Measurements from ENCODE around the gene OR5B3. TPM values are rescaled to one million over a fixed set of nuclear protein-coding genes. Genes with fewer than 3 reads are reported as not detected.

OR5B3 gene
- total RNA-seq (ENCODE audit: low replicate concordance) = not detected in 2 replicates

DNA sequence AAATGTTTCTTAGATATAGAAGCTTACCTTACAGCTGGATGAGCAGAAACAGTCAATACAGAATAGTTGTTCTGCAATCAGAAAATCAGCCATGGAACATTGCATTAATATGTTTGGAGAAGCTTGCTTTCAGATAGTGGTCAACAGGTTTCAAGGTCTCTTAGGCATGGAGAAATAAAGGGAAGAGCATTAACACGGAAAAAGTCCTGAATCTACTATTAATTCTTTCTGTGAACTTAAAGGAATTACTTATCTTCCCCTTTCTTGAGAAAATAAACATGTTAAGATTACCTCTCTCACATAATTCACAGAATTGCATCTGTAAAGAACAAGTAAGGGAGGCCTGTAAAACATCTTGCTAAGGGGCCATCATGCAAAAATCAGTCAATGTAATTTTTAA, at the start of gene OR5B3:
Gene OR5B3, minus strand, starts transcription at position 101 of the 400 bp plus-strand sequence. CDS start 3,465 bp downstream, outside the sequence.
- no peaks in the 10 kb centered on the region for H3K27me3 ChIP-seq
- no peak within 1 kb of the TSS for H3K27ac Mint-ChIP-seq
- no peaks in the 10 kb centered on the region for H3K36me3 Mint-ChIP-seq
- H3F3A ChIP-seq (ENCODE audit: low read depth) = no peaks in the 10 kb centered on the region
- TF ChIP-seq EZH2phosphoT487 (IDR thresholded peaks at IDR 0.05) = no peak
- TF ChIP-seq, protein P1, sequence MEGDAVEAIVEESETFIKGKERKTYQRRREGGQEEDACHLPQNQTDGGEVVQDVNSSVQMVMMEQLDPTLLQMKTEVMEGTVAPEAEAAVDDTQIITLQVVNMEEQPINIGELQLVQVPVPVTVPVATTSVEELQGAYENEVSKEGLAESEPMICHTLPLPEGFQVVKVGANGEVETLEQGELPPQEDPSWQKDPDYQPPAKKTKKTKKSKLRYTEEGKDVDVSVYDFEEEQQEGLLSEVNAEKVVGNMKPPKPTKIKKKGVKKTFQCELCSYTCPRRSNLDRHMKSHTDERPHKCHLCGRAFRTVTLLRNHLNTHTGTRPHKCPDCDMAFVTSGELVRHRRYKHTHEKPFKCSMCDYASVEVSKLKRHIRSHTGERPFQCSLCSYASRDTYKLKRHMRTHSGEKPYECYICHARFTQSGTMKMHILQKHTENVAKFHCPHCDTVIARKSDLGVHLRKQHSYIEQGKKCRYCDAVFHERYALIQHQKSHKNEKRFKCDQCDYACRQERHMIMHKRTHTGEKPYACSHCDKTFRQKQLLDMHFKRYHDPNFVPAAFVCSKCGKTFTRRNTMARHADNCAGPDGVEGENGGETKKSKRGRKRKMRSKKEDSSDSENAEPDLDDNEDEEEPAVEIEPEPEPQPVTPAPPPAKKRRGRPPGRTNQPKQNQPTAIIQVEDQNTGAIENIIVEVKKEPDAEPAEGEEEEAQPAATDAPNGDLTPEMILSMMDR (IDR thresholded peaks at IDR 0.05) = no peak
- no peak for TF ChIP-seq EZH2 (IDR thresholded peaks at IDR 0.05)
- H4K20me1 ChIP-seq (ENCODE audit: low read depth) = no peaks in the 10 kb centered on the region
- H3K79me2 ChIP-seq (ENCODE audit: low read depth) = no peaks in the 10 kb centered on the region
- H3K4me2 ChIP-seq = no peak within 1 kb of the TSS
- peaks cover 16% of the 10 kb centered on the region for H3K9me3 Mint-ChIP-seq
- H3K27ac ChIP-seq = no peak within 1 kb of the TSS
- no peak within 1 kb of the TSS for H3K4me3 Mint-ChIP-seq
- no peak within 1 kb of the TSS for H3K9ac ChIP-seq
- H3K9me3 ChIP-seq (ENCODE audit: low read depth) = peaks cover 2% of the 10 kb centered on the region
- H3K4me3 ChIP-seq = no peak within 1 kb of the TSS
- H3K4me1 ChIP-seq = no peaks in the 10 kb centered on the region
- H3K36me3 ChIP-seq = no peaks in the 10 kb centered on the region
- H2AFZ ChIP-seq (replicated peaks) = no peak within 1 kb of the TSS
- no peaks in the 10 kb centered on the region for H3K4me1 Mint-ChIP-seq
- DNase-seq (ENCODE audit: low spot score) = no peak
- peaks cover 7% of the 10 kb centered on the region for H3K27me3 Mint-ChIP-seq (ENCODE audit: insufficient read depth, low read depth)

GRCh38 chr11:58451585-58451984, 44.9 kb upstream of the OR5B3 start:
- Histone ChIP-seq H3K36me3 (no peaks in the 10 kb centered on the region), H4K20me1 (ENCODE audit: low read depth) (no peaks in the 10 kb centered on the region), H3K9ac (no peak overlapping the region), H3K79me2 (ENCODE audit: low read depth) (no peaks in the 10 kb centered on the region), H3K4me2 (no peak overlapping the region), H2AFZ (replicated peaks) (no peak overlapping the region), H3K4me3 (no peak overlapping the region), H3K27ac (no peak overlapping the region), H3K27me3 (no peaks in the 10 kb centered on the region), H3K4me1 (no peaks in the 10 kb centered on the region), H3F3A (ENCODE audit: low read depth) (no peaks in the 10 kb centered on the region), H3K9me3 (ENCODE audit: low read depth) (peaks cover 4% of the 10 kb centered on the region)
- Mint-ChIP-seq H3K27ac (no peak overlapping the region), H3K4me3 (no peak overlapping the region), H3K9me3 (no peaks in the 10 kb centered on the region), H3K36me3 (no peaks in the 10 kb centered on the region), H3K4me1 (no peaks in the 10 kb centered on the region), H3K27me3 (ENCODE audit: insufficient read depth, low read depth) (no peaks in the 10 kb centered on the region)
- DNase-seq (ENCODE audit: low spot score) = no peak
- no peak for TF ChIP-seq EZH2 (IDR thresholded peaks at IDR 0.05)
- TF ChIP-seq, protein P1 (IDR thresholded peaks at IDR 0.05) = no peak
- TF ChIP-seq EZH2phosphoT487 (IDR thresholded peaks at IDR 0.05) = no peak

DNA sequence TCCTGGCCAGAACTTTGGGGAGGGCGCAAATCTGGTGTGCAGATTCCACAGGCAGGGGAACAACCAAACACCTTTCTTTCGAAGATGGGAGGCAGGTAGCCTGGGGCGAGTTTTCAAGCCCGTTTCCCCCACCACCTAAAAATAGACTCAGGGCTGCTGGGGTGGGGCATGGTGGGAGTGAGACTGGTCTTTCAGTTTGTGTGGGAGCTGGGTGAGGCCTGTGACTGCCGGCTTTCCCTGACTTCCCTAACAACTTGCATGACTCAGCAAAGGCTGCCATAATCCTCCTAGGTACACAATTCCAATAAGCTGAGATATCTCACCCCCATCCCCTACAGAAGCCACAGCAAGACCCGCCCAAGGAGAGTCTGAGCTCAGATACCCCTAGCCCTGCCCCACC, 39.6 kb upstream of the OR5B3 start:
- Histone ChIP-seq H3K27ac (no peak overlapping the region), H4K20me1 (ENCODE audit: low read depth) (no peaks in the 10 kb centered on the region), H2AFZ (replicated peaks) (no peak overlapping the region), H3K4me2 (no peak overlapping the region), H3K4me3 (no peak overlapping the region), H3K27me3 (no peaks in the 10 kb centered on the region), H3K79me2 (ENCODE audit: low read depth) (no peaks in the 10 kb centered on the region), H3K4me1 (no peaks in the 10 kb centered on the region), H3K36me3 (no peaks in the 10 kb centered on the region), H3K9me3 (ENCODE audit: low read depth) (peaks cover 4% of the 10 kb centered on the region), H3K9ac (no peak overlapping the region), H3F3A (ENCODE audit: low read depth) (no peaks in the 10 kb centered on the region)
- H3K4me3 Mint-ChIP-seq = no peak overlapping the region
- TF ChIP-seq EZH2phosphoT487 (IDR thresholded peaks at IDR 0.05) (no peak), EZH2 (IDR thresholded peaks at IDR 0.05) (no peak)
- TF ChIP-seq, protein P1 (IDR thresholded peaks at IDR 0.05) = no peak
- no peaks in the 10 kb centered on the region for H3K4me1 Mint-ChIP-seq
- no peak overlapping the region for H3K27ac Mint-ChIP-seq
- no peak for DNase-seq (ENCODE audit: low spot score)
- no peaks in the 10 kb centered on the region for H3K36me3 Mint-ChIP-seq
- no peaks in the 10 kb centered on the region for H3K9me3 Mint-ChIP-seq
- H3K27me3 Mint-ChIP-seq (ENCODE audit: insufficient read depth, low read depth) = no peaks in the 10 kb centered on the region
